ENCODE data around the gene YWHAH.

DNA sequence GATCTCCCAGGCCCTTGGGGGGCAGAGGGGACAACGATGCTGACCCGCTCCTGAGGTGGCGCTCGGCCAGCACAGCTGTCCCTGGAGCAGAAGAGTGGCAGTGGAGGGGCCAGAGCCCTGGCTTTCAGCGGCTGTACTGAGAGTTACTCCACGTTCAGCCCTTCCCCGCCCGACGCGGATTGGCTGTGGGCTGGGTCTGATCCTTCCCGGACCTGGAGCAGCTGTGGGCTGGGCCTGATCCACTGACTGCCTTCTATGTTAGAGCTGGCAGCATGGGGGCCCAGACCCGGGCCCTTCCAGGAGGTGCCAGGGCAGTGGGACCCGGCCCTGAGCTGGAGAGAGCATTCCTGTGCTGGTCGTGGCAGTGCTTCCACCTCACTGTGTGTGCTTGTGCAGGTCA is 27.8 kb downstream of the YWHAH start:
- TF ChIP-seq, protein P1, sequence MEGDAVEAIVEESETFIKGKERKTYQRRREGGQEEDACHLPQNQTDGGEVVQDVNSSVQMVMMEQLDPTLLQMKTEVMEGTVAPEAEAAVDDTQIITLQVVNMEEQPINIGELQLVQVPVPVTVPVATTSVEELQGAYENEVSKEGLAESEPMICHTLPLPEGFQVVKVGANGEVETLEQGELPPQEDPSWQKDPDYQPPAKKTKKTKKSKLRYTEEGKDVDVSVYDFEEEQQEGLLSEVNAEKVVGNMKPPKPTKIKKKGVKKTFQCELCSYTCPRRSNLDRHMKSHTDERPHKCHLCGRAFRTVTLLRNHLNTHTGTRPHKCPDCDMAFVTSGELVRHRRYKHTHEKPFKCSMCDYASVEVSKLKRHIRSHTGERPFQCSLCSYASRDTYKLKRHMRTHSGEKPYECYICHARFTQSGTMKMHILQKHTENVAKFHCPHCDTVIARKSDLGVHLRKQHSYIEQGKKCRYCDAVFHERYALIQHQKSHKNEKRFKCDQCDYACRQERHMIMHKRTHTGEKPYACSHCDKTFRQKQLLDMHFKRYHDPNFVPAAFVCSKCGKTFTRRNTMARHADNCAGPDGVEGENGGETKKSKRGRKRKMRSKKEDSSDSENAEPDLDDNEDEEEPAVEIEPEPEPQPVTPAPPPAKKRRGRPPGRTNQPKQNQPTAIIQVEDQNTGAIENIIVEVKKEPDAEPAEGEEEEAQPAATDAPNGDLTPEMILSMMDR (IDR thresholded peaks at IDR 0.05), result no peak
- TF ChIP-seq RAD21 (conservative IDR thresholded peaks at IDR 0.05 in 1 of 2, IDR thresholded peaks at IDR 0.05 in 1 of 2) (no peak), JUN (IDR thresholded peaks at IDR 0.05) (no peak)

Data from A549 (cell line).